ENCODE data around the gene LPO.

Gene LPO

DNA sequence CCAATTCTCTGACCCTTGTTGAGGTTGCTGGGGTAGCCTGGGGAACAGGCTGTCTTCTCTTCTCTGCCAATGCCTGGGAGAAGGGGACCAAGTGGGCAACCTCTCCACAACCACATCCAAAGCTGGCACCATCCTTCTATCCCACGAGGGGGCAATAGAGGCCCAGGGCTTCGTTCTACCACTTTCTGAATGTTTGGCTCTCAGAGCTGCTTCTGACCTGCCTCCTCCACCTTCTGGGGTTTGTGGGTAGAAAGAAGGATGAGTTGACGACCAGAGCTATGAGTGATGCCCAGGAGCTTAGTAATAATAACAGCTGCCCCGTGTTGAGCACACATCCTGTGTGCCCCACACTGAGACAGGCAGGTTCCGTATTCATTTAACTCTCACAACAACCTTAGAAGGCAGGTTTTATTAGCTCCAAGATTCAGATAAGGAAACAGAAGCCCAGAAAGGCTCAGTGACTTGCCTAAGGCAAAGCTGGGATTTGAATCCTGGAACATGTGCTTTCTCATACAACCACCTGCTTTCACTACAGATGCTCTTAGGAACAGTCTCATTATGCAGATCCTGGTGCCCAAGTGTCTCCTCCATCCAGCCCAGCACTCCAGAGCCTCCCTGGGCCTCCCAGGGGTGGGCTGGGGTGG lies 79.2 kb downstream of the LPO start:
- DNase-seq (ENCODE audit: low read depth in 2 of 2): peak; percentile 69

- DNase-seq (ENCODE audit: low read depth in 2 of 2): no peak
Measured at GRCh38 chr17:58318065-58318481, 79.7 kb downstream of the LPO start.

Measured in stimulated activated CD8-positive, alpha-beta memory T cell treated with anti-CD3 and anti-CD28 coated beads, Interleukin-15, amount 100 ng/mL, for 48 hours (primary cell).